ENCODE data around the gene SPACA7. TPM values are rescaled to one million over a fixed set of nuclear protein-coding genes. Genes with fewer than 3 reads are reported as not detected.

SPACA7 gene
- total and polyA plus RNA-seq, 9 of the 15 experiments (the other 6 are each of a cell fraction or from before 2014, with no cell fraction given), result not detected

GRCh38 chr13:112450118-112450903 is 74.2 kb downstream of the SPACA7 start:
- ChIA-PET CTCF (ENCODE audit: low intra/inter-chr PET ratio) (no interaction called here), POLR2A (no interaction called here)
- in situ Hi-C loops (cut with MboI) (no loop called here), intact Hi-C loops (cut with micrococcal nuclease) (no loop called here)
- H4K20me1 ChIP-seq (replicated peaks; ENCODE audit: control insufficient read depth, insufficient read depth, low read length), result no peaks in the 10 kb centered on the region
- BruUV-seq (replicated peaks), result no TSS peak
- no peak overlapping the region for H3K9ac ChIP-seq (ENCODE audit: insufficient read depth in 1 of 2, low read depth in 2 of 2, low read length in 2 of 2)
- no peak overlapping the region for H3K4me3 ChIP-seq
- WGBS (ENCODE audit: insufficient coverage, low coverage, missing lambda C conversion rate), result 5% methylated on average over 14 of the region's 23 CpGs
- H3K27me3 ChIP-seq (ENCODE audit: control insufficient read depth in 2 of 2, insufficient read depth in 2 of 2, low read length in 2 of 2), result peaks cover 31 to 78% of the 10 kb centered on the region in 2 experiments; a peak in 4 of 5 replicates
- FAIRE-seq (no peak), ATAC-seq (no peak), DNase-seq (ENCODE audit: extremely low read depth in 1 of 4, low spot score in 3 of 4) (no peak)
- H3K36me3 ChIP-seq (ENCODE audit: control insufficient read depth, insufficient read depth, low read length), result no peaks in the 10 kb centered on the region
- no peaks in the 10 kb centered on the region for H3K9me3 ChIP-seq (replicated peaks; ENCODE audit: control insufficient read depth, insufficient read depth, low read depth, low read length)
- no peak overlapping the region for H3K27ac ChIP-seq (ENCODE audit: extremely low read depth, low read depth, low read length)
- no peaks in the 10 kb centered on the region for H3K79me2 ChIP-seq (ENCODE audit: control insufficient read depth, insufficient read depth, low read length)
- no peaks in the 10 kb centered on the region for H3K4me1 ChIP-seq (replicated peaks in 1 of 2; ENCODE audit: control insufficient read depth in 2 of 2, insufficient read depth in 2 of 2, low read length in 2 of 2)
- no peaks in the 10 kb centered on the region for H3K9me1 ChIP-seq (ENCODE audit: control insufficient read depth, insufficient read depth, low read length)
- no peak overlapping the region for H3K4me2 ChIP-seq (ENCODE audit: insufficient read depth, low read length)
- no peak overlapping the region for H2AFZ ChIP-seq (ENCODE audit: low read depth, low read length)
- no peak for TF ChIP-seq ZBTB34 (CRISPR knock-in tag; IDR thresholded peaks at IDR 0.05)
- no peak for TF ChIP-seq FIP1L1 (IDR thresholded peaks at IDR 0.05; ENCODE audit: low read depth, low read length, poor library complexity, severe bottlenecking)
- TF ChIP-seq HDAC3 (IDR thresholded peaks at IDR 0.05; ENCODE audit: borderline replicate concordance, partially characterized antibody), result no peak
- no peak for TF ChIP-seq FOXO4 (CRISPR knock-in tag; IDR thresholded peaks at IDR 0.05)
- no peak for TF ChIP-seq ZNF253 (CRISPR knock-in tag; conservative IDR thresholded peaks at IDR 0.05)

Measured in K562 (cell line).